Measurements from ENCODE around the gene CDKN2AIP.

Gene CDKN2AIP, protein sequence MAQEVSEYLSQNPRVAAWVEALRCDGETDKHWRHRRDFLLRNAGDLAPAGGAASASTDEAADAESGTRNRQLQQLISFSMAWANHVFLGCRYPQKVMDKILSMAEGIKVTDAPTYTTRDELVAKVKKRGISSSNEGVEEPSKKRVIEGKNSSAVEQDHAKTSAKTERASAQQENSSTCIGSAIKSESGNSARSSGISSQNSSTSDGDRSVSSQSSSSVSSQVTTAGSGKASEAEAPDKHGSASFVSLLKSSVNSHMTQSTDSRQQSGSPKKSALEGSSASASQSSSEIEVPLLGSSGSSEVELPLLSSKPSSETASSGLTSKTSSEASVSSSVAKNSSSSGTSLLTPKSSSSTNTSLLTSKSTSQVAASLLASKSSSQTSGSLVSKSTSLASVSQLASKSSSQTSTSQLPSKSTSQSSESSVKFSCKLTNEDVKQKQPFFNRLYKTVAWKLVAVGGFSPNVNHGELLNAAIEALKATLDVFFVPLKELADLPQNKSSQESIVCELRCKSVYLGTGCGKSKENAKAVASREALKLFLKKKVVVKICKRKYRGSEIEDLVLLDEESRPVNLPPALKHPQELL

DNA sequence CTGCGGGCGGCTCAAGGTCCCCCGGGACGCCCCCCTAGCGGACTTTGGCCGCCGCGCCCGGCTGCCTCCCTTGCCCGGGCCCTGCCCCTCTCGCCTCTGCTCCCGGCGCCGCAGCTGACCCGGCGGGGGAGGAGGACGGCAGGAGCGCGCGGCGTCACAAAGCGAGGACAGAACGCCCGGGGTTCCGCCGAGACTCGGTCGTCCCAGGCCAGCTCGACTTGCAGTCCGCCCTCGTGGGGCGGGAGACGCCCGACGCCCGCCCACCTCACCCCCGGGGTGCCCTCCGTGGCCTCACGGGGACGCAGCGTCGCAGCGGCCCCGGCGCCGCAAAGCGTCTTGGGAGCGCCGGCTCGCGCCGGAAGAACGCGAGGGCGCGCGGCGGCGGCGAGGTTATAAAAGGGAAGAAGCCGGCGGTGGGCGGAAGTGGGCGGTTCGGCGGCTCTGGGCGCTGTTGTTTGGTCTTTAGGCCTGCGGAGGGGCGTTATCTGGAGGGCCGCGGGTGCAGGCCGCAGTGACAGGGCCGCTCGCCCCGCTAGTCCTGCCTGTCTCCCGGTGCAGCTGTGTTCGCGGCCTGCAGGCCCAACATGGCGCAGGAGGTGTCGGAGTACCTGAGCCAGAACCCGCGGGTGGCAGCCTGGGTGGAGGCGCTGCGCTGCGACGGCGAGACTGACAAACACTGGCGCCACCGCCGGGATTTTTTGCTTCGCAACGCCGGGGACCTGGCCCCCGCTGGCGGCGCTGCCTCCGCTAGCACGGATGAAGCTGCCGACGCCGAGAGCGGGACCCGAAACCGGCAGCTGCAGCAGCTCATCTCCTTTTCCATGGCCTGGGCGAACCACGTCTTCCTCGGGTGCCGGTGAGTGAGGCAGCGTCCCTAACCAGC is at the start of gene CDKN2AIP:
CDKN2AIP (plus strand) TSS at position 423 of the 883 bp plus-strand sequence; CDS start at position 585, 162 bp downstream.
- in situ Hi-C loops (cut with MboI; ENCODE audit: low sequenced_read_pairs) = no loop called here
- peak; percentile 86 to 95 for DNase-seq (ENCODE audit: low spot score in 2 of 2)
- peaks cover 38% of the 10 kb centered on the region for H3K36me3 ChIP-seq (replicated peaks)
- H3K4me3 ChIP-seq = peak within 1 kb of the TSS; percentile 91
- no peaks in the 10 kb centered on the region for H3K9me3 ChIP-seq
- no peaks in the 10 kb centered on the region for H3K27me3 ChIP-seq (ENCODE audit: low read depth)
- peaks cover 27% of the 10 kb centered on the region for H3K4me1 ChIP-seq

GRCh38 chr4:183395395-183395794 is 49.0 kb upstream of the CDKN2AIP start:
- Histone ChIP-seq H3K4me3 (no peak overlapping the region), H3K9me3 (no peaks in the 10 kb centered on the region), H3K27me3 (ENCODE audit: low read depth) (no peaks in the 10 kb centered on the region), H3K36me3 (replicated peaks) (no peaks in the 10 kb centered on the region), H3K4me1 (peaks cover 4% of the 10 kb centered on the region)
- in situ Hi-C loops (cut with MboI; ENCODE audit: low sequenced_read_pairs) = no loop called here
- DNase-seq (ENCODE audit: low spot score in 2 of 2) = no peak

GRCh38 chr4:183396227-183396637 is 48.2 kb upstream of the CDKN2AIP start:
- peaks cover 4% of the 10 kb centered on the region for H3K4me1 ChIP-seq
- H3K36me3 ChIP-seq (replicated peaks) = no peaks in the 10 kb centered on the region
- no peaks in the 10 kb centered on the region for H3K9me3 ChIP-seq
- no peaks in the 10 kb centered on the region for H3K27me3 ChIP-seq (ENCODE audit: low read depth)
- DNase-seq (ENCODE audit: low spot score in 2 of 2) = no peak
- in situ Hi-C loops (cut with MboI; ENCODE audit: low sequenced_read_pairs) = no loop called here
- no peak overlapping the region for H3K4me3 ChIP-seq

GRCh38 chr4:183397741-183398297 is 46.6 kb upstream of the CDKN2AIP start:
- Histone ChIP-seq H3K4me1 (peaks cover 4% of the 10 kb centered on the region), H3K27me3 (ENCODE audit: low read depth) (no peaks in the 10 kb centered on the region), H3K9me3 (no peaks in the 10 kb centered on the region), H3K36me3 (replicated peaks) (no peaks in the 10 kb centered on the region), H3K4me3 (no peak overlapping the region)
- in situ Hi-C loops (cut with MboI; ENCODE audit: low sequenced_read_pairs) = no loop called here
- DNase-seq (ENCODE audit: low spot score in 2 of 2) = no peak

GRCh38 chr4:183398298-183399125 is 45.9 kb upstream of the CDKN2AIP start:
- Histone ChIP-seq H3K36me3 (replicated peaks) (no peaks in the 10 kb centered on the region), H3K27me3 (ENCODE audit: low read depth) (no peaks in the 10 kb centered on the region), H3K9me3 (no peaks in the 10 kb centered on the region), H3K4me1 (peaks cover 4% of the 10 kb centered on the region), H3K4me3 (peak overlapping the region; percentile 13; the same call in 1 of the 2 replicates)
- in situ Hi-C loops (cut with MboI; ENCODE audit: low sequenced_read_pairs) = no loop called here
- DNase-seq (ENCODE audit: low spot score in 2 of 2) = peak; percentile 72 to 87

- no peaks in the 10 kb centered on the region for H3K36me3 ChIP-seq (replicated peaks)
- no peak for DNase-seq (ENCODE audit: low spot score in 2 of 2)
- peaks cover 4% of the 10 kb centered on the region for H3K4me1 ChIP-seq
- H3K4me3 ChIP-seq = 0 out of 2 replicates have a peak overlapping the region, but pooled peaks have one; percentile 13
- H3K9me3 ChIP-seq = no peaks in the 10 kb centered on the region
- no peaks in the 10 kb centered on the region for H3K27me3 ChIP-seq (ENCODE audit: low read depth)
- in situ Hi-C loops (cut with MboI; ENCODE audit: low sequenced_read_pairs) = no loop called here
These were observed 45.3 kb upstream of the CDKN2AIP start for GRCh38 chr4:183399126-183399522.

- no peaks in the 10 kb centered on the region for H3K27me3 ChIP-seq (ENCODE audit: low read depth)
- H3K36me3 ChIP-seq (replicated peaks) = no peaks in the 10 kb centered on the region
- in situ Hi-C loops (cut with MboI; ENCODE audit: low sequenced_read_pairs) = no loop called here
- H3K9me3 ChIP-seq = no peaks in the 10 kb centered on the region
- no peak for DNase-seq (ENCODE audit: low spot score in 2 of 2)
- H3K4me3 ChIP-seq = no peak overlapping the region
- H3K4me1 ChIP-seq = peaks cover 4% of the 10 kb centered on the region
These were observed 44.8 kb upstream of the CDKN2AIP start for GRCh38 chr4:183399616-183400015.

DNA sequence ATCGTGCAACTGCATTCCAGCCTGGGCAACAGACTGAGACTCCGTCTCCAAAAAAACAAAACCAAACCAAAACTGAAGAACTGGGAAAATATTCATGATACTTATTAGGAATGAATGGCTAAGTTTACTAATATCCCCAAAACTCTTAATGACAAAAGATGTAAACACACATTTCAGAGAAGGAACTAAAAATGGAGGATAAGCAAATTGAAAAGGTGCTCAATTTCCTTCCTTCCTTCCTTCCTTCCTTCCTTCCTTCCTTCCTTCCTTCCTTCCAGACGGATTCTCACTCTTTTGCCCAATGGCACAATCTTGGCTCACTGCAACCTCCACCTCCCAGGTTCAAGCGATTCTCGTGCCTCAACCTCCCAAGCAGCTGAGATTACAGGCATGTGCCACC is 44.4 kb upstream of the CDKN2AIP start:
- in situ Hi-C loops (cut with MboI; ENCODE audit: low sequenced_read_pairs) = no loop called here
- peaks cover 4% of the 10 kb centered on the region for H3K4me1 ChIP-seq
- H3K36me3 ChIP-seq (replicated peaks) = no peaks in the 10 kb centered on the region
- no peak overlapping the region for H3K4me3 ChIP-seq
- H3K9me3 ChIP-seq = no peaks in the 10 kb centered on the region
- DNase-seq (ENCODE audit: low spot score in 2 of 2) = no peak
- no peaks in the 10 kb centered on the region for H3K27me3 ChIP-seq (ENCODE audit: low read depth)

- no peaks in the 10 kb centered on the region for H3K36me3 ChIP-seq (replicated peaks)
- in situ Hi-C loops (cut with MboI; ENCODE audit: low sequenced_read_pairs) = no loop called here
- no peaks in the 10 kb centered on the region for H3K9me3 ChIP-seq
- peaks cover 4% of the 10 kb centered on the region for H3K4me1 ChIP-seq
- no peaks in the 10 kb centered on the region for H3K27me3 ChIP-seq (ENCODE audit: low read depth)
- DNase-seq (ENCODE audit: low spot score in 2 of 2) = no peak
- no peak overlapping the region for H3K4me3 ChIP-seq
These were observed 43.0 kb upstream of the CDKN2AIP start for GRCh38 chr4:183401473-183401872.

DNA sequence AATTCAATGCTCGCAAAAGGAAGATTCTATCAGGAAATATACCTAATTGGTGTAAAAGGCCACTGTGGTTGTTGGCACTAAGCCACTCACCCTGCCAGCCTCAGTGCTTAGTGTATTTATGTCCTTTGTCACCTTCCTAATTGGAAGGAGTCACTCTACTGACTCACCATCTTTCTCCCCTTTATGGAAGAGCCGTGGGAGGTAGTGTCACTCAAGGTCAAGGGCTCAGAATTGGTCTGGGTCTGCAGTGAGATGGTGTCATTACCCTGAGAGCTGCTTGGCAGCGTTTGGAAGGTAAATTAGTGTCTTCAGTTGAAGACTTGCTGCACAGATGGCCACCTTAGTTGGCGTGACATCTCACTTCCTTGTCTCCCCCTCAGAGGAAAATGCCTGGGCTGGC is 41.7 kb upstream of the CDKN2AIP start:
- Histone ChIP-seq H3K4me1 (peaks cover 4% of the 10 kb centered on the region), H3K9me3 (no peaks in the 10 kb centered on the region), H3K27me3 (ENCODE audit: low read depth) (no peaks in the 10 kb centered on the region), H3K36me3 (replicated peaks) (no peaks in the 10 kb centered on the region), H3K4me3 (no peak overlapping the region)
- no peak for DNase-seq (ENCODE audit: low spot score in 2 of 2)
- in situ Hi-C loops (cut with MboI; ENCODE audit: low sequenced_read_pairs) = no loop called here

GRCh38 chr4:183403486-183403885 is 41.0 kb upstream of the CDKN2AIP start:
- in situ Hi-C loops (cut with MboI; ENCODE audit: low sequenced_read_pairs) = no loop called here
- H3K36me3 ChIP-seq (replicated peaks) = no peaks in the 10 kb centered on the region
- no peaks in the 10 kb centered on the region for H3K27me3 ChIP-seq (ENCODE audit: low read depth)
- DNase-seq (ENCODE audit: low spot score in 2 of 2) = no peak
- no peak overlapping the region for H3K4me3 ChIP-seq
- H3K9me3 ChIP-seq = no peaks in the 10 kb centered on the region
- peaks cover under 1% of the 10 kb centered on the region for H3K4me1 ChIP-seq

DNA sequence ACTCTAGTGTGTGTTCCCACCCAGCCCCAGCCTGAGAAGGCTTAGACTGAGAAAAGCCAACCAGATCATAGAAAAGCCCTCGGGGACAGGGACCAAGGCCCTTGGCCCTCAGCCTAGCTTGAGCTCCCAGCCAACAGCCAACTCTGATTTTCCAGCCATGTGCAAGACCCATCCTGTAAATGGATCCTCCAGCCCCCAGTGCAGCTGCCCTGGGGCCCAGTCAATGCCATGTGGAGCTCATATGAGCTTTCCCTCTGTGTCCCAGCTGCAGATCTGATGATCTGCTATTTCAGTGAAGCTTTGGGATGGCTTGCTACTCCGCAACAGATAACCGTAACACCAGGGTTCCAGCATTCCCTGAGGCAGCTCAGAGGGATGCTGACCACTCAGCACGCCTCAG is 40.5 kb upstream of the CDKN2AIP start:
- H3K27me3 ChIP-seq (ENCODE audit: low read depth) = no peaks in the 10 kb centered on the region
- H3K9me3 ChIP-seq = no peaks in the 10 kb centered on the region
- DNase-seq (ENCODE audit: low spot score in 2 of 2) = no peak
- H3K4me3 ChIP-seq = no peak overlapping the region
- in situ Hi-C loops (cut with MboI; ENCODE audit: low sequenced_read_pairs) = no loop called here
- H3K36me3 ChIP-seq (replicated peaks) = no peaks in the 10 kb centered on the region
- no peaks in the 10 kb centered on the region for H3K4me1 ChIP-seq

DNA sequence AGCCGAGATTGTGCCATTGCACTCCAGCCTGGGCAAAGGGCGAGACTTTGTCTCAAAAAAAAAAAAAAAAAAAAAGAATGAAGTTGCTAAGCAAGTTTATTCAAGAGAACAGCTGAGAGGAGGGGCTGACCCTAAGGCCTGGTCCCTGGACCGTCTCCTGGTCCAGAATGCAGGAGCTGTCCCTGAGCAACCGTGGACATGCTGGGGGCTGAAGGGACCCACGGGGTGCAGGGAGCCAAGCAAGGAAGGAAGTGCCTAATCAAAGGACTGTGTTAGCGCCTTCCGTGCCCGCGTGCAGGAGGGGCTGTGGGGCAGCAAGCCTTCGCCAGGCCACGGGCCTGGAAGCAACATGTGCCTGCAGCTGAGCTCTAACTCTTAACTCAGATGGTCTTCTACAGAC is 39.1 kb upstream of the CDKN2AIP start:
- no peak for DNase-seq (ENCODE audit: low spot score in 2 of 2)
- Histone ChIP-seq H3K4me3 (no peak overlapping the region), H3K9me3 (no peaks in the 10 kb centered on the region), H3K4me1 (no peaks in the 10 kb centered on the region), H3K27me3 (ENCODE audit: low read depth) (no peaks in the 10 kb centered on the region), H3K36me3 (replicated peaks) (no peaks in the 10 kb centered on the region)
- in situ Hi-C loops (cut with MboI; ENCODE audit: low sequenced_read_pairs) = no loop called here
